A673 (cell line): ENCODE results near the gene NEUROD2. TPM values are rescaled to one million over a fixed set of nuclear protein-coding genes. Genes with fewer than 3 reads are reported as not detected.

Source experiments
- BruUV-seq: library from RNA; stranded (reverse); fragments of 400-500 nt; replicated peaks from 2 replicates; lab custom pipeline; 2021; lab: Mats Ljungman, UMichigan
- CTCF ChIA-PET: fragments of 300-600 bp; sonication (Branson Sonifier 250); formaldehyde crosslinking; loops from one replicate; lab custom pipeline; 2022; ENCODE audit warnings: antibody characterized with exemption; lab: Charles Lee
- POLR2A ChIA-PET: fragments of 300-600 bp; sonication (Branson Sonifier 250); formaldehyde crosslinking; loops from one replicate; lab custom pipeline; 2022; ENCODE audit warnings: antibody characterized with exemption; ENCODE audit not compliant: low non-redundant PET; lab: Charles Lee
- DNase-seq: peaks from one replicate; pipeline ENCODE4 v3.0.0-alpha.2; 2015; ENCODE audit warnings: low spot score
- H3K27ac ChIP-seq: fragments of 200-600 bp; sonication (generic); 2 replicates; pipeline ENCODE4 v1.5.1; 2016; ENCODE audit warnings: mixed run types, low read depth, mild to moderate bottlenecking, mixed read lengths, antibody characterized with exemption, low read length; ENCODE audit not compliant: poor library complexity, severe bottlenecking
- H3K27me3 ChIP-seq: fragments of 200-600 bp; sonication (generic); replicated peaks from 2 replicates; pipeline ENCODE4 v1.6.1; 2017; ENCODE audit warnings: mixed run types, low read depth, mild to moderate bottlenecking, mixed read lengths, antibody characterized with exemption, low read length; ENCODE audit not compliant: insufficient read depth, poor library complexity
- H3K36me3 ChIP-seq: fragments of 200-600 bp; sonication (generic); 2 replicates; pipeline ENCODE4 v1.6.1; 2016; ENCODE audit warnings: mixed run types, mild to moderate bottlenecking, mixed read lengths, antibody characterized with exemption, low read length; ENCODE audit not compliant: insufficient read depth, poor library complexity, severe bottlenecking
- H3K4me1 ChIP-seq: fragments of 200-600 bp; sonication (generic); 2 replicates; pipeline ENCODE4 v1.6.1; 2017; ENCODE audit warnings: mixed run types, mild to moderate bottlenecking, mixed read lengths, antibody characterized with exemption, low read length; ENCODE audit not compliant: insufficient read depth, poor library complexity, severe bottlenecking
- H3K4me3 ChIP-seq: fragments of 200-600 bp; sonication (generic); 2 replicates; pipeline ENCODE4 v1.5.1; 2016; ENCODE audit warnings: low read depth, mixed run types, mild to moderate bottlenecking, mixed read lengths, low read length; ENCODE audit not compliant: poor library complexity, severe bottlenecking
- H3K9me3 ChIP-seq: fragments of 200-600 bp; sonication (generic); 2 replicates; pipeline ENCODE4 v1.6.1; 2016; ENCODE audit warnings: mixed run types, low read depth, mild to moderate bottlenecking, mixed read lengths, antibody characterized with exemption, low read length; ENCODE audit not compliant: poor library complexity, severe bottlenecking
- EZH2 ChIP-seq: fragments of 200-600 bp; sonication (generic); IDR thresholded peaks from 2 replicates; pipeline ENCODE4 v1.6.1; 2017; ENCODE audit warnings: borderline replicate concordance, low read depth, mild to moderate bottlenecking, mixed read lengths, antibody characterized with exemption, low read length; ENCODE audit not compliant: poor library complexity, severe bottlenecking
- intact Hi-C: fragments of 100-400 bp; cut with micrococcal nuclease; formaldehyde crosslinking; loops from one replicate; pipeline ENCODE4 v1.10.0; 2022; ENCODE audit not compliant: unreplicated experiment
- total RNA-seq: library from RNA; stranded (reverse); gene quantifications from 2 replicates; pipeline ENCODE4 v1.2.3, GENCODE V29; 2021
- TF ChIP-seq, protein P1 (sequence below): fragments of 300-800, 200-600 bp; sonication (generic); conservative IDR thresholded peaks from 2 replicates; pipeline ENCODE4 v1.5.1; 2017; ENCODE audit warnings: low read depth, mild to moderate bottlenecking, antibody characterized with exemption, low read length, moderate library complexity, mixed read lengths

The NEUROD2 gene
- total RNA-seq, 1 experiment from 2014 or later = not detected

DNA sequence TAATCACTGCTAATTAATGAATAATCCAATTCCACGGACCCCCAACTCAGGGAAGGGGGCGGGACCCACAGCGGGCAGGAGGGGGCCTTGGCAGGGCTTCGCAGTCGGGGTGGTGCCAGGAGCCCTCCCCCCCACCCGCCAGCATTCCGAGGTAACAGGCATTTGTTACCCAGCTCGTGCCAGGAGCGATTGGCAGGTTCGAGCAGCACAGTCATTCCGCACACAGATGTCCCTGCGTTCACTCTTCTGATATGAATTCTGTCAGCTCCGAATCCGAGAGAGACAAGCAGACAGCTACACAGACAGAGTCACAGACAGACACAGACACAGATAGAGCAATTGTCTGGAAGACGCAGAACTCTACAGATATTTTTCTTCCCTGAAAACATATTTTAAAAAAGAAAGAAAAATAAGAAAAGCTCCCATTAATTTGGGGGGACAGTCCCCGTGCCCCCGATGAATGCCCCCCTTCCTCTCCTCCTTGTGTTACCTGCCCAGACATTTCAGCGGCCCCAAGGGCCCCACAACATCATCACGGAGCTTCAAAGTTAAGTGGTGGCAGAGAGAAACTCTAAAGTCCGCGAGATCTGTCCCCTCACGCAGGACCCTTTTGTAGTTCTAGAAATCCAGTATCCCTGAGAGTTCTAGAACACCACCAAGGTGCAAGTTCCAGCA lies 10.2 kb downstream of the NEUROD2 start:
- no peaks in the 10 kb centered on the region for H3K4me1 ChIP-seq
- ChIA-PET POLR2A (no interaction called here), CTCF (no interaction called here)
- no peak for DNase-seq
- H3K27ac ChIP-seq = no peak overlapping the region
- H3K36me3 ChIP-seq = no peaks in the 10 kb centered on the region
- no peaks in the 10 kb centered on the region for H3K9me3 ChIP-seq
- no peak overlapping the region for H3K4me3 ChIP-seq
- BruUV-seq = no TSS peak
- TF ChIP-seq, protein P1, sequence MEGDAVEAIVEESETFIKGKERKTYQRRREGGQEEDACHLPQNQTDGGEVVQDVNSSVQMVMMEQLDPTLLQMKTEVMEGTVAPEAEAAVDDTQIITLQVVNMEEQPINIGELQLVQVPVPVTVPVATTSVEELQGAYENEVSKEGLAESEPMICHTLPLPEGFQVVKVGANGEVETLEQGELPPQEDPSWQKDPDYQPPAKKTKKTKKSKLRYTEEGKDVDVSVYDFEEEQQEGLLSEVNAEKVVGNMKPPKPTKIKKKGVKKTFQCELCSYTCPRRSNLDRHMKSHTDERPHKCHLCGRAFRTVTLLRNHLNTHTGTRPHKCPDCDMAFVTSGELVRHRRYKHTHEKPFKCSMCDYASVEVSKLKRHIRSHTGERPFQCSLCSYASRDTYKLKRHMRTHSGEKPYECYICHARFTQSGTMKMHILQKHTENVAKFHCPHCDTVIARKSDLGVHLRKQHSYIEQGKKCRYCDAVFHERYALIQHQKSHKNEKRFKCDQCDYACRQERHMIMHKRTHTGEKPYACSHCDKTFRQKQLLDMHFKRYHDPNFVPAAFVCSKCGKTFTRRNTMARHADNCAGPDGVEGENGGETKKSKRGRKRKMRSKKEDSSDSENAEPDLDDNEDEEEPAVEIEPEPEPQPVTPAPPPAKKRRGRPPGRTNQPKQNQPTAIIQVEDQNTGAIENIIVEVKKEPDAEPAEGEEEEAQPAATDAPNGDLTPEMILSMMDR = no peak
- no peak for TF ChIP-seq EZH2
- H3K27me3 ChIP-seq = peaks cover 79% of the 10 kb centered on the region
- intact Hi-C loops = no loop called here

DNA sequence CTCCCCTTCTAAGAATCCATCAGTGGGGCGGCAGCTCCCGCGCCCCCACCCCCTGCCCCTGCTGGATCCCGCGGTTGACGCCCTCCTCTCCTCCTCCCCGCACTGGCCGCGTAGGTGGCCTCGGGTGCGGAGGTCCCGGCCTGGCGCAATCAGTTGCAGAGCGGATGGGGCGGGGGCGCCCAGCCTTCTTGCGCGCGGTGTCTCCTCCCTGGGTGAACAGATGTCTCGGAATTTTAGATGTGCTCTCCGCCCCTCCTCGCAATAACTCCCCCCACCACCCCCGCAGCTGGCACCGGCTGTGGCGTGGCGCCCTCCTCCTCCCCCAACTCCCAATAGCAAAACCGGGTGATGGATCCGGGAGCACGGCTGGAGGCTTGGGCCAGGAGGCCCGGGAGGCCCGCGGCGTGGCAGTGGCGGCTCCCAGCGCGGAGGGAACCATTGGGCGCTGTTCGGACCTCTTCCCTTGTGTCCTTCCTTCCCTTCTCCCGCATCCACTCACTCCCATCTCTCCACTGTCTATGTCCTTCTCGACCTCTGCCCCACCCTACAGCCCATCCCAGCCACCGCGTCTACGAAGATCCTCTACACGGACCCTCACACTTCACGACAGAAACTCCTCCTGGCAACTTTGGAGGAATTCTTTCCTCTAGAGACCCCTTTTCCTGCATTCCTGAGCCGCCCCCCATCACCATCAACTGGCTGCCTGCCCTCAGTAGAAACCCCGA lies 11.0 kb downstream of the NEUROD2 start:
- Histone ChIP-seq H3K4me1 (no peaks in the 10 kb centered on the region), H3K27me3 (peaks cover 70% of the 10 kb centered on the region), H3K27ac (no peak overlapping the region), H3K4me3 (no peak overlapping the region), H3K36me3 (no peaks in the 10 kb centered on the region), H3K9me3 (no peaks in the 10 kb centered on the region)
- intact Hi-C loops = no loop called here
- POLR2A ChIA-PET = no interaction called here
- no TSS peak for BruUV-seq
- DNase-seq = no peak
- CTCF ChIA-PET = no interaction called here
- TF ChIP-seq EZH2 = peak; percentile 55
- TF ChIP-seq, protein P1 = no peak

DNA sequence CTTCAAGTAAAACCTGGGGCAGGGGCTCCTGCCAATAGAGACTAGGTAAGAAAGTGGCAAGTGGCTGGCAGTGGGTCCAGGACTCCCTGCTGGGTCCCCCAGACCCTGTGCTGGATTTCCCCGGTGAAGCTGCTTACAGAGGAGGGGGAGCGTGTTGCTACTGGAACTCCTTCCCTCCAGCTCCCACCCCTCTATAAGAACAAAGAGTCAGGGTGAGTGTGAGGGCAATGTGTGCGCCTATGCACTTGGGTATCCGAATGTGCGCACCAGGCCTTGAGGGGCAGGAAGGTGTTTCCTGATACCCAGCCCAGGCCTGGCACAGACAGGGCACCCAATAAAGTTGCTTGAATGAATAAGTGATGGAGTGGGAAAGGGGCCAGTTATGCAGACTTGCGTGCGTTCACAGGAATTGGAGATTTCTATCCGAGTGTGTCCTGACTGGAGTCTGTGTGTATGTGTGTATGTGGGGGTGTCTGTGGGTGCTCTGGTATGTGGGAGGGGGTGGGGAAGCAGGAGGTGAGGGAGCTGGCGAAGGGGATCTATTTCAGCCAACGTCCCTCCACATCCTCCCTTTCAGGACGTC lies 11.7 kb downstream of the NEUROD2 start:
- Histone ChIP-seq H3K27ac (no peak overlapping the region), H3K4me3 (no peak overlapping the region), H3K36me3 (no peaks in the 10 kb centered on the region), H3K27me3 (peaks cover 64% of the 10 kb centered on the region), H3K4me1 (no peaks in the 10 kb centered on the region), H3K9me3 (no peaks in the 10 kb centered on the region)
- ChIA-PET POLR2A (no interaction called here), CTCF (no interaction called here)
- BruUV-seq = no TSS peak
- no peak for DNase-seq
- no peak for TF ChIP-seq EZH2
- TF ChIP-seq, protein P1 = no peak
- intact Hi-C loops = no loop called here
